SK-N-SH treated with all-trans-retinoic acid at 6 μM for 48 hours (cell line): ENCODE results near the gene KPNB1.

Experiments used
- ATAC-seq: fragments of 200-7000 bp; cut with Tn5 transposase; 3 replicates; pipeline ENCODE4 v1.9.1; 2020; ENCODE audit warnings: mild to moderate bottlenecking, moderate library complexity
- ARNTL ChIP-seq: fragments of 450-650 bp; formaldehyde crosslinking; IDR thresholded peaks from 2 replicates; pipeline ENCODE4 v1.5.0; 2020; ENCODE audit warnings: low read depth, mild to moderate bottlenecking, moderate library complexity, borderline replicate concordance
- BACH2 ChIP-seq: fragments of 250-450 bp; sonication (Bioruptor Pico); IDR thresholded peaks from 2 replicates; pipeline ENCODE4 v1.9.0; 2021; ENCODE audit warnings: mild to moderate bottlenecking, borderline replicate concordance
- CSDC2 ChIP-seq: fragments of 250-450 bp; sonication (Bioruptor Pico); IDR thresholded peaks from 2 replicates; pipeline ENCODE4 v1.5.0; 2020; ENCODE audit warnings: mild to moderate bottlenecking, moderate library complexity
- GLIS3 ChIP-seq: fragments of 250-450 bp; sonication (Bioruptor Pico); IDR thresholded peaks from 2 replicates; pipeline ENCODE4 v1.5.0; 2020; ENCODE audit warnings: mild to moderate bottlenecking, moderate library complexity
- ISL1 ChIP-seq: fragments of 250-450 bp; sonication (Bioruptor Pico); IDR thresholded peaks from 2 replicates; pipeline ENCODE4 v2.1.2; 2022; ENCODE audit warnings: mild to moderate bottlenecking, moderate library complexity
- OSR1 ChIP-seq: fragments of 250-450 bp; sonication (Bioruptor Pico); IDR thresholded peaks from 2 replicates; pipeline ENCODE4 v1.8.0; 2022; ENCODE audit warnings: moderate library complexity, mild to moderate bottlenecking, inconsistent platforms
- PPARA ChIP-seq: fragments of 250-450 bp; sonication (Bioruptor Pico); IDR thresholded peaks from 2 replicates; pipeline ENCODE4 v1.5.0; 2020; ENCODE audit warnings: mild to moderate bottlenecking, borderline replicate concordance
- RARB ChIP-seq: fragments of 250-450 bp; sonication (Bioruptor Pico); IDR thresholded peaks from 2 replicates; pipeline ENCODE4 v1.8.0; 2021; ENCODE audit warnings: mild to moderate bottlenecking, moderate library complexity
- SNAI2 ChIP-seq: fragments of 250-450 bp; sonication (Bioruptor Pico); IDR thresholded peaks from 2 replicates; pipeline ENCODE4 v1.5.0; 2020; ENCODE audit warnings: mild to moderate bottlenecking, moderate library complexity
- TCF4 ChIP-seq: fragments of 250-450 bp; sonication (Bioruptor Pico); IDR thresholded peaks from 2 replicates; pipeline ENCODE4 v1.8.0; 2021; ENCODE audit warnings: mild to moderate bottlenecking, moderate library complexity, borderline replicate concordance
- TOX ChIP-seq: fragments of 250-450 bp; sonication (Bioruptor Pico); IDR thresholded peaks from 2 replicates; pipeline ENCODE4 v1.8.0; 2021; ENCODE audit warnings: mild to moderate bottlenecking, moderate library complexity, borderline replicate concordance
- TSHZ2 ChIP-seq: fragments of 250-450 bp; sonication (Bioruptor Pico); IDR thresholded peaks from 2 replicates; pipeline ENCODE4 v1.5.0; 2020; ENCODE audit warnings: mild to moderate bottlenecking, moderate library complexity
- ZC3H10 ChIP-seq: fragments of 250-450 bp; sonication (Bioruptor Pico); IDR thresholded peaks from 2 replicates; pipeline ENCODE4 v1.5.1; 2021; ENCODE audit warnings: mild to moderate bottlenecking, moderate library complexity
- ZFP3 ChIP-seq: fragments of 250-450 bp; sonication (Bioruptor Pico); IDR thresholded peaks from 2 replicates; pipeline ENCODE4 v1.5.0; 2020; ENCODE audit warnings: mild to moderate bottlenecking, moderate library complexity
- ZFP30 ChIP-seq: fragments of 450-650 bp; formaldehyde crosslinking; IDR thresholded peaks from 2 replicates; pipeline ENCODE4 v1.5.0; 2022; ENCODE audit warnings: mild to moderate bottlenecking, moderate library complexity
- ZNF565 ChIP-seq: fragments of 450-650 bp; formaldehyde crosslinking; conservative IDR thresholded peaks from 2 replicates; pipeline ENCODE4 v1.5.0; 2020; ENCODE audit warnings: low read depth, mild to moderate bottlenecking, moderate library complexity
- ZNF70 ChIP-seq: fragments of 450-650 bp; formaldehyde crosslinking; IDR thresholded peaks from 2 replicates; pipeline ENCODE4 v1.5.0; 2020; ENCODE audit warnings: mild to moderate bottlenecking, moderate library complexity
- TF ChIP-seq, protein P1 (sequence below): fragments of 250-450 bp; sonication (Bioruptor Pico); IDR thresholded peaks from 2 replicates; pipeline ENCODE4 v1.5.1; 2020; ENCODE audit warnings: low read depth, mild to moderate bottlenecking, moderate library complexity
- TF ChIP-seq, protein P2 (sequence below): fragments of 250-450 bp; sonication (Bioruptor Pico); IDR thresholded peaks from 2 replicates; pipeline ENCODE4 v1.5.1; 2021; ENCODE audit warnings: mild to moderate bottlenecking, moderate library complexity

KPNB1 gene

GRCh38 chr17:47700471-47701449, 51.0 kb downstream of the KPNB1 start (continued):
- TF ChIP-seq TSHZ2 (no peak), ZNF565 (no peak), SNAI2 (CRISPR knock-in tag) (no peak)

GRCh38 chr17:47701608-47702007, 51.9 kb downstream of the KPNB1 start:
- TF ChIP-seq TCF4 (CRISPR knock-in tag), result no peak
- no peak for TF ChIP-seq RARB
- TF ChIP-seq, protein P1, sequence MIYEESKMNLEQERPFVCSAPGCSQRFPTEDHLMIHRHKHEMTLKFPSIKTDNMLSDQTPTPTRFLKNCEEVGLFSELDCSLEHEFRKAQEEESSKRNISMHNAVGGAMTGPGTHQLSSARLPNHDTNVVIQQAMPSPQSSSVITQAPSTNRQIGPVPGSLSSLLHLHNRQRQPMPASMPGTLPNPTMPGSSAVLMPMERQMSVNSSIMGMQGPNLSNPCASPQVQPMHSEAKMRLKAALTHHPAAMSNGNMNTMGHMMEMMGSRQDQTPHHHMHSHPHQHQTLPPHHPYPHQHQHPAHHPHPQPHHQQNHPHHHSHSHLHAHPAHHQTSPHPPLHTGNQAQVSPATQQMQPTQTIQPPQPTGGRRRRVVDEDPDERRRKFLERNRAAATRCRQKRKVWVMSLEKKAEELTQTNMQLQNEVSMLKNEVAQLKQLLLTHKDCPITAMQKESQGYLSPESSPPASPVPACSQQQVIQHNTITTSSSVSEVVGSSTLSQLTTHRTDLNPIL (CRISPR knock-in tag), result no peak
- TF ChIP-seq ZNF70 (CRISPR knock-in tag), result no peak
- TF ChIP-seq ARNTL (CRISPR knock-in tag), result no peak
- TF ChIP-seq TOX (CRISPR knock-in tag), result no peak
- TF ChIP-seq PPARA (CRISPR knock-in tag), result no peak
- TF ChIP-seq CSDC2 (CRISPR knock-in tag), result no peak
- TF ChIP-seq BACH2 (CRISPR knock-in tag), result no peak
- TF ChIP-seq ZNF565, result no peak
- TF ChIP-seq OSR1 (CRISPR knock-in tag), result no peak
- no peak for TF ChIP-seq GLIS3 (CRISPR knock-in tag)
- TF ChIP-seq ISL1, result no peak
- TF ChIP-seq ZC3H10 (CRISPR knock-in tag), result no peak
- ATAC-seq, result no peak

- no peak for TF ChIP-seq ZNF70 (CRISPR knock-in tag)
- no peak for TF ChIP-seq ISL1
- no peak for TF ChIP-seq SNAI2 (CRISPR knock-in tag)
- TF ChIP-seq, protein P2, sequence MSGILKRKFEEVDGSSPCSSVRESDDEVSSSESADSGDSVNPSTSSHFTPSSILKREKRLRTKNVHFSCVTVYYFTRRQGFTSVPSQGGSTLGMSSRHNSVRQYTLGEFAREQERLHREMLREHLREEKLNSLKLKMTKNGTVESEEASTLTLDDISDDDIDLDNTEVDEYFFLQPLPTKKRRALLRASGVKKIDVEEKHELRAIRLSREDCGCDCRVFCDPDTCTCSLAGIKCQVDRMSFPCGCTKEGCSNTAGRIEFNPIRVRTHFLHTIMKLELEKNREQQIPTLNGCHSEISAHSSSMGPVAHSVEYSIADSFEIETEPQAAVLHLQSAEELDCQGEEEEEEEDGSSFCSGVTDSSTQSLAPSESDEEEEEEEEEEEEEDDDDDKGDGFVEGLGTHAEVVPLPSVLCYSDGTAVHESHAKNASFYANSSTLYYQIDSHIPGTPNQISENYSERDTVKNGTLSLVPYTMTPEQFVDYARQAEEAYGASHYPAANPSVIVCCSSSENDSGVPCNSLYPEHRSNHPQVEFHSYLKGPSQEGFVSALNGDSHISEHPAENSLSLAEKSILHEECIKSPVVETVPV (CRISPR knock-in tag), result no peak
- no peak for TF ChIP-seq TSHZ2
- no peak for TF ChIP-seq ZC3H10 (CRISPR knock-in tag)
- no peak for TF ChIP-seq CSDC2 (CRISPR knock-in tag)
- no peak for TF ChIP-seq OSR1 (CRISPR knock-in tag)
- TF ChIP-seq TOX (CRISPR knock-in tag), result no peak
- TF ChIP-seq ZFP3 (CRISPR knock-in tag), result no peak
- no peak for TF ChIP-seq ZFP30 (CRISPR knock-in tag)
- ATAC-seq, result no peak
Measured at GRCh38 chr17:47702391-47702995, 52.8 kb downstream of the KPNB1 start.
